HT-29 (cell line): ENCODE results near the gene TRAF3IP1. TPM values are rescaled to one million over a fixed set of nuclear protein-coding genes. Genes with fewer than 3 reads are reported as not detected.
"Not testable (repeated sequence)": the region's sequence is repeated elsewhere in the genome, so short reads cannot be mapped to it uniquely, and the experiment has no call there.

ENCODE experiments used
- DNase-seq: peaks from one replicate; pipeline ENCODE4 v3.0.0-alpha.2; 2015; ENCODE audit warnings: low spot score
- total RNA-seq: library from RNA; depleted of rRNA; stranded (reverse); fragments of >200 nt; shearing (Covaris generic); gene quantifications from 2 replicates; pipeline ENCODE4 v1.2.3, GENCODE V29; 2014

Gene TRAF3IP1
- total RNA-seq, 1 experiment from 2014 or later, result 2.4 TPM

GRCh38 chr2:238426568-238427434, 106.5 kb downstream of the TRAF3IP1 start, which contains the start of gene ASB1:
TSS of gene ASB1 (plus strand) at chr2:238426927. CDS start at chr2:238427071, 144 bp downstream.
- peak; percentile 81 for DNase-seq

GRCh38 chr2:238427435-238428162, 107.3 kb downstream of the TRAF3IP1 start:
- DNase-seq, result no peak

- DNase-seq, result no peak
These were observed 108.5 kb downstream of the TRAF3IP1 start for GRCh38 chr2:238428866-238429265.

GRCh38 chr2:238430781-238431180, 110.5 kb downstream of the TRAF3IP1 start:
- no peak for DNase-seq

GRCh38 chr2:238431456-238431855, 111.1 kb downstream of the TRAF3IP1 start:
- DNase-seq, result no peak

GRCh38 chr2:238433300-238433915, 113.1 kb downstream of the TRAF3IP1 start:
- DNase-seq, result no peak

GRCh38 chr2:238433941-238434845, 113.9 kb downstream of the TRAF3IP1 start:
- DNase-seq, result no peak

GRCh38 chr2:238434846-238435751, 114.8 kb downstream of the TRAF3IP1 start:
- DNase-seq, result no peak

GRCh38 chr2:238435752-238436096, 115.4 kb downstream of the TRAF3IP1 start:
- DNase-seq, result no peak

- DNase-seq, result peak; percentile 83
These were observed 118.8 kb downstream of the TRAF3IP1 start for GRCh38 chr2:238438856-238439849.

- no peak for DNase-seq
These were observed 119.6 kb downstream of the TRAF3IP1 start for GRCh38 chr2:238439917-238440316.

- DNase-seq, result no peak
These were observed 120.0 kb downstream of the TRAF3IP1 start for GRCh38 chr2:238440331-238440730.

GRCh38 chr2:238440767-238441166, 120.4 kb downstream of the TRAF3IP1 start:
- DNase-seq, result no peak

- no peak for DNase-seq
These were observed 121.2 kb downstream of the TRAF3IP1 start for GRCh38 chr2:238441262-238442114.

GRCh38 chr2:238442257-238442656, 121.9 kb downstream of the TRAF3IP1 start:
- DNase-seq, result not testable (repeated sequence)

- no peak for DNase-seq
These were observed 123.9 kb downstream of the TRAF3IP1 start for GRCh38 chr2:238444242-238444641.

GRCh38 chr2:238445409-238446190, 125.3 kb downstream of the TRAF3IP1 start:
- no peak for DNase-seq
